Endothelial cell of umbilical vein (primary cell): Measurements from ENCODE around the gene IGSF9. TPM values are rescaled to one million over a fixed set of nuclear protein-coding genes. Genes with fewer than 3 reads are reported as not detected.

Source experiments
- BruUV-seq: library from RNA; stranded (reverse); fragments of 400-500 nt; replicated peaks from 2 replicates; lab custom pipeline; 2021; lab: Mats Ljungman, UMichigan
- CTCF ChIA-PET: fragments of 300-600, 350-600 bp; sonication (Branson Sonifier 250); formaldehyde crosslinking; loops from one replicate; lab custom pipeline; 2021; ENCODE audit warnings: antibody characterized with exemption, inconsistent platforms; lab: Charles Lee
- POLR2A ChIA-PET: fragments of 300-600, 350-600 bp; sonication (Branson Sonifier 250); formaldehyde crosslinking; loops from one replicate; lab custom pipeline; 2021; ENCODE audit warnings: antibody characterized with exemption, inconsistent platforms; lab: Charles Lee
- DNase-seq: peaks from one replicate; pipeline ENCODE4 v3.0.0-alpha.2; 2011; ENCODE audit warnings: low read depth, low spot score
- FAIRE-seq: peaks from 2 replicates; lab custom pipeline; 2011; peaks lifted over from hg19 to GRCh38; lab: Jason Lieb, UNC
- H2AFZ ChIP-seq: 2 replicates; pipeline ENCODE4 v1.6.0; 2012; ENCODE audit warnings: low read depth, low read length, control low read depth, inconsistent platforms
- H3K27ac ChIP-seq: 2 replicates; pipeline ENCODE4 v1.5.1; 2011; ENCODE audit warnings: low read depth, mild to moderate bottlenecking, control low read depth, low read length, moderate library complexity; ENCODE audit not compliant: insufficient read depth
- H3K27me3 ChIP-seq, 2 experiments: 2 replicates each; pipeline versions ENCODE4 v1.6.0 to v1.6.1; 2011; ENCODE audit warnings: low read length in 2 of 2, mixed read lengths in 1 of 2; ENCODE audit not compliant: control insufficient read depth in 2 of 2, insufficient read depth in 2 of 2
- H3K36me3 ChIP-seq, 2 experiments: 2 replicates in 1 of 2; 3 replicates in 1 of 2; pipeline ENCODE4 v1.5.1; 2011; ENCODE audit warnings: low read length in 2 of 2, mild to moderate bottlenecking in 1 of 2, moderate library complexity in 1 of 2; ENCODE audit not compliant: control insufficient read depth in 2 of 2, insufficient read depth in 2 of 2; ENCODE audit errors: extremely low read depth in 1 of 2
- H3K4me1 ChIP-seq: 3 replicates; pipeline ENCODE4 v1.5.1; 2011; ENCODE audit warnings: mild to moderate bottlenecking, low read length; ENCODE audit not compliant: control insufficient read depth, insufficient read depth; ENCODE audit errors: extremely low read depth
- H3K4me2 ChIP-seq: 2 replicates; pipeline ENCODE4 v1.6.1; 2011; ENCODE audit warnings: low read length, control low read depth, mixed read lengths; ENCODE audit not compliant: insufficient read depth
- H3K4me3 ChIP-seq, 3 experiments: fragments of 200-600 bp in 1 of 3; sonication (generic), shearing (Covaris generic) in 1 of 3; replicated peaks in 1 of 3; 2 replicates each; pipeline ENCODE4 v1.5.1; 2011 to 2016; ENCODE audit warnings: control low read depth in 3 of 3, low read length in 3 of 3, mild to moderate bottlenecking in 2 of 3, inconsistent platforms in 1 of 3, low read depth in 1 of 3, moderate library complexity in 1 of 3; ENCODE audit not compliant: insufficient read depth in 1 of 3
- H3K79me2 ChIP-seq: 2 replicates; pipeline ENCODE4 v1.6.0; 2012; ENCODE audit warnings: low read length, inconsistent platforms; ENCODE audit not compliant: control insufficient read depth, insufficient read depth
- H3K9ac ChIP-seq: replicated peaks from 2 replicates; pipeline ENCODE3; 2011; ENCODE audit warnings: low read length, control low read depth; ENCODE audit not compliant: insufficient read depth; ENCODE audit errors: extremely low read depth
- H3K9me1 ChIP-seq: replicated peaks from 3 replicates; pipeline ENCODE4 v1.6.0; 2011; ENCODE audit warnings: mild to moderate bottlenecking, low read length; ENCODE audit not compliant: control insufficient read depth, insufficient read depth; ENCODE audit errors: extremely low read depth
- H3K9me3 ChIP-seq: replicated peaks from 2 replicates; pipeline ENCODE4 v1.5.1; 2012; ENCODE audit warnings: low read length, inconsistent platforms; ENCODE audit not compliant: control insufficient read depth, insufficient read depth
- H4K20me1 ChIP-seq: replicated peaks from 2 replicates; pipeline ENCODE3; 2011; ENCODE audit warnings: mild to moderate bottlenecking, low read length; ENCODE audit not compliant: control insufficient read depth, insufficient read depth; ENCODE audit errors: extremely low read depth
- CTCF ChIP-seq, 2 donors: IDR thresholded peaks; 1 replicate in 1 of 2; 2 replicates in 1 of 2; pipeline ENCODE4 v1.5.1; 2011; ENCODE audit warnings: low read length in 2 of 2, mild to moderate bottlenecking in 2 of 2, moderate library complexity in 2 of 2, control low read depth in 1 of 2, inconsistent platforms in 1 of 2, low read depth in 1 of 2; ENCODE audit not compliant: insufficient read depth in 1 of 2; ENCODE audit errors: extremely low read depth in 1 of 2
- EZH2 ChIP-seq: IDR thresholded peaks from 2 replicates; pipeline ENCODE4 v1.6.1; 2012; ENCODE audit warnings: borderline replicate concordance, low read depth, mild to moderate bottlenecking, moderate library complexity, low read length, inconsistent platforms; ENCODE audit not compliant: severe bottlenecking
- FOS ChIP-seq: IDR thresholded peaks from 2 replicates; pipeline ENCODE4 v1.6.1; 2011; ENCODE audit warnings: mild to moderate bottlenecking, low read length, moderate library complexity, borderline replicate concordance; ENCODE audit not compliant: insufficient read depth
- GATA2 ChIP-seq: IDR thresholded peaks from 2 replicates; pipeline ENCODE4 v1.7.0; 2011; ENCODE audit warnings: low read depth, mild to moderate bottlenecking, moderate library complexity, mixed read lengths, low read length; ENCODE audit not compliant: insufficient read length, insufficient read depth
- JUN ChIP-seq: IDR thresholded peaks from 2 replicates; pipeline ENCODE4 v1.6.1; 2011; ENCODE audit warnings: borderline replicate concordance, low read depth; ENCODE audit not compliant: insufficient read length, insufficient read depth
- MAX ChIP-seq: IDR thresholded peaks from 2 replicates; pipeline ENCODE4 v1.6.1; 2011; ENCODE audit not compliant: insufficient read depth, insufficient read length
- MYC ChIP-seq: IDR thresholded peaks from one replicate; pipeline ENCODE4 v1.6.1; 2011; ENCODE audit warnings: mild to moderate bottlenecking, low read depth, low read length
- POLR2A ChIP-seq: IDR thresholded peaks from 2 replicates; pipeline ENCODE4 v1.6.1; 2012; ENCODE audit warnings: low read depth, mild to moderate bottlenecking, control low read depth, low read length
- POLR2AphosphoS5 ChIP-seq: IDR thresholded peaks from 2 replicates; pipeline ENCODE4 v1.6.1; 2012; ENCODE audit warnings: low read depth, mild to moderate bottlenecking, control low read depth, low read length, moderate library complexity; ENCODE audit not compliant: insufficient read depth
- dilution Hi-C: fragments of 300-500 bp; cut with MboI; formaldehyde crosslinking; loops from one replicate; pipeline ENCODE4 v1.15.0; 2019; ENCODE audit warnings: low sequenced_read_pairs; ENCODE audit not compliant: extremely low pct_ligation_motif_present
- intact Hi-C: fragments of 100-400 bp; cut with micrococcal nuclease; formaldehyde crosslinking; loops from one replicate; pipeline ENCODE4 v1.10.0; 2022
- polyA plus RNA-seq, 4 experiments: library from polyadenylated mRNA; depleted of rRNA in 3 of 4; stranded (reverse) in 3 of 4; unstranded in 1 of 4; fragments of >200 nt; gene quantifications; 2 replicates each; pipeline versions ENCODE4 v1.2.1 to v1.2.3, GENCODE V29; 2011 to 2012; ENCODE audit warnings: missing spikeins in 1 of 4
- total RNA-seq: library from RNA; stranded (reverse); gene quantifications from 2 replicates; pipeline ENCODE4 v1.2.3, GENCODE V29; 2021

Gene IGSF9
- total and polyA plus RNA-seq, 2 donors (not counting 3 experiments of a cell fraction or from before 2014, with no cell fraction given): 0.15 TPM

GRCh38 chr1:159980786-159981185 is 35.4 kb upstream of the IGSF9 start:
- no peaks in the 10 kb centered on the region for H4K20me1 ChIP-seq
- dilution Hi-C loops (no loop called here), intact Hi-C loops (no loop called here)
- no peaks in the 10 kb centered on the region for H3K4me1 ChIP-seq
- H3K9me3 ChIP-seq: no peaks in the 10 kb centered on the region
- POLR2A ChIA-PET: no interaction called here
- no peak overlapping the region for H2AFZ ChIP-seq
- H3K9me1 ChIP-seq: no peaks in the 10 kb centered on the region
- no TSS peak for BruUV-seq
- no peaks in the 10 kb centered on the region for H3K79me2 ChIP-seq
- TF ChIP-seq POLR2AphosphoS5 (no peak), POLR2A (no peak), JUN (no peak), FOS (no peak), EZH2 (no peak), MAX (no peak), GATA2 (no peak), MYC (no peak), CTCF (IDR thresholded peaks at IDR 0.05; ENCODE audit: extremely low read depth in 1 of 2, insufficient read depth in 1 of 2, low read depth in 1 of 2, low read length in 2 of 2) (no peak)
- H3K27me3 ChIP-seq: peaks cover 8 to 12% of the 10 kb centered on the region in 2 experiments
- no peak overlapping the region for H3K9ac ChIP-seq
- no peaks in the 10 kb centered on the region for H3K36me3 ChIP-seq
- H3K4me2 ChIP-seq: no peak overlapping the region
- FAIRE-seq (no peak), DNase-seq (no peak)
- no peak overlapping the region for H3K4me3 ChIP-seq
- H3K27ac ChIP-seq: no peak overlapping the region
- CTCF ChIA-PET: no interaction called here
